ENCODE measurements around the gene CCDC85B. TPM values are rescaled to one million over a fixed set of nuclear protein-coding genes. Genes with fewer than 3 reads are reported as not detected.

Gene CCDC85B
- total RNA-seq, 1 experiment from 2014 or later, result 14.7 TPM

- Mint-ChIP-seq H3K27me3 (ENCODE audit: insufficient read depth, unreplicated experiment) (no peaks in the 10 kb centered on the region), H3K4me3 (ENCODE audit: unreplicated experiment) (peak within 1 kb of the TSS; percentile 90), H3K36me3 (ENCODE audit: insufficient read depth, unreplicated experiment) (peaks cover 19% of the 10 kb centered on the region), H3K9me3 (ENCODE audit: unreplicated experiment) (no peaks in the 10 kb centered on the region), H3K27ac (ENCODE audit: unreplicated experiment) (peak within 1 kb of the TSS; percentile 75), H3K4me1 (ENCODE audit: low read depth, unreplicated experiment) (no peaks in the 10 kb centered on the region)
- TF ChIP-seq, protein P1, sequence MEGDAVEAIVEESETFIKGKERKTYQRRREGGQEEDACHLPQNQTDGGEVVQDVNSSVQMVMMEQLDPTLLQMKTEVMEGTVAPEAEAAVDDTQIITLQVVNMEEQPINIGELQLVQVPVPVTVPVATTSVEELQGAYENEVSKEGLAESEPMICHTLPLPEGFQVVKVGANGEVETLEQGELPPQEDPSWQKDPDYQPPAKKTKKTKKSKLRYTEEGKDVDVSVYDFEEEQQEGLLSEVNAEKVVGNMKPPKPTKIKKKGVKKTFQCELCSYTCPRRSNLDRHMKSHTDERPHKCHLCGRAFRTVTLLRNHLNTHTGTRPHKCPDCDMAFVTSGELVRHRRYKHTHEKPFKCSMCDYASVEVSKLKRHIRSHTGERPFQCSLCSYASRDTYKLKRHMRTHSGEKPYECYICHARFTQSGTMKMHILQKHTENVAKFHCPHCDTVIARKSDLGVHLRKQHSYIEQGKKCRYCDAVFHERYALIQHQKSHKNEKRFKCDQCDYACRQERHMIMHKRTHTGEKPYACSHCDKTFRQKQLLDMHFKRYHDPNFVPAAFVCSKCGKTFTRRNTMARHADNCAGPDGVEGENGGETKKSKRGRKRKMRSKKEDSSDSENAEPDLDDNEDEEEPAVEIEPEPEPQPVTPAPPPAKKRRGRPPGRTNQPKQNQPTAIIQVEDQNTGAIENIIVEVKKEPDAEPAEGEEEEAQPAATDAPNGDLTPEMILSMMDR (IDR thresholded peaks at IDR 0.05; ENCODE audit: insufficient read depth in 1 of 2, low read depth in 1 of 2, low read length in 1 of 2, severe bottlenecking in 1 of 2, unreplicated experiment in 1 of 2), result peak in 1 of 2 experiments; percentile 1
- DNase-seq, result peak; percentile 99
- ChIA-PET CTCF (interaction anchor here (1.3 kb wide), 1 partner anchor 29 kb away, joined by 4 read pairs; the partner anchor contains the start of gene CCDC85B), POLR2A (no interaction called here)
- H3K4me3 ChIP-seq (ENCODE audit: low read depth, low read length), result peak within 1 kb of the TSS; percentile 95
- no TSS peak for BruUV-seq (replicated peaks)
- no peaks in the 10 kb centered on the region for H3K9me3 ChIP-seq
- intact Hi-C loops (cut with micrococcal nuclease; ENCODE audit: unreplicated experiment), result loop anchor here (2.0 to 5.0 kb wide), 2 partner anchors 28 to 43 kb away; partner anchors contain the start of genes CCDC85B and SART1
- H3K27me3 ChIP-seq (replicated peaks; ENCODE audit: control insufficient read depth, insufficient read depth, low read length), result no peaks in the 10 kb centered on the region
- no peaks in the 10 kb centered on the region; the same call in 1 of the 2 replicates for H3K36me3 ChIP-seq (ENCODE audit: control insufficient read depth, insufficient read depth, low read length)
- H3K4me1 ChIP-seq, result peaks cover 15% of the 10 kb centered on the region
These were observed 28.7 kb downstream of the CCDC85B start, which contains the start of gene DRAP1 for GRCh38 chr11:65919141-65919572. Gene DRAP1 (plus strand): TSS chr11:65919426. CDS start chr11:65919502, 76 bp downstream.

DNA sequence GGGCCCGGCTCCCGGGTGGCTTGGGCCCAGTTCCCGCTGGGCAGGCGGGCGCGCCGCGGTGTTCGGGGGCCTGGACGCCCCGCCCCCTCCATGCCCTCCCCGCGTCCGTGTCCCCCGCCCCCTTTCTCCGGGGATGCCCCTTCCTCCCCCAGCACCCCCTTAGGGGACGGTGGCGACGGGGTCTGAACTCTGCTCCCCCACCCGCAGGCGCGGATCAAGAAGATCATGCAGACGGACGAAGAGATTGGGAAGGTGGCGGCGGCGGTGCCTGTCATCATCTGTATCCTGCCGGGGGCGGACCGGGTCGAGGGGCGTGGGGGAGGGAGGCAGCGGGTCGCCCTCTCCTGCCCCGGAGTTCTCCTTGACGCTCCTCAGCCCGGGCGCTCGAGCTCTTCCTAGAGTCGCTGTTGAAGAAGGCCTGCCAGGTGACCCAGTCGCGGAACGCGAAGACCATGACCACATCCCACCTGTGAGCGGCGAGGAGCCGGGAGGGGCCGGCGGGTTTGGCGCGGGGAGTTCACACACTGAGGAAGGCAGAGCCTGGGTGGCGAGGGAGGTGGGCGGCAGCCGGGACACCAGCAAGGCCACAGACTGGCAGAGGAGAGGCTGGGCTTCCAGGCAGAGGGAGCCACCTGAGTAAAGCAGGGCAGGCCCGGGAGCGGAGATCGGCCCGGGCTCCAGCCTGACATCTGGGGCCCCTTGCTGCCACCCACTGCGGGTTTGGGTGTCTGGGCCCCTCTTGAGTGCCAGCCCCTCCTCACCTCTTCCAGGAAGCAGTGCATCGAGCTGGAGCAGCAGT lies 29.3 kb downstream of the CCDC85B start:
- H3K4me1 ChIP-seq, result peaks cover 15% of the 10 kb centered on the region
- no peaks in the 10 kb centered on the region for H3K9me3 ChIP-seq
- H3K27me3 ChIP-seq (replicated peaks; ENCODE audit: control insufficient read depth, insufficient read depth, low read length), result no peaks in the 10 kb centered on the region
- peak in 1 of 2 experiments; percentile 51 for DNase-seq
- Mint-ChIP-seq H3K27me3 (ENCODE audit: insufficient read depth, unreplicated experiment) (no peaks in the 10 kb centered on the region), H3K36me3 (ENCODE audit: insufficient read depth, unreplicated experiment) (peaks cover 19% of the 10 kb centered on the region), H3K4me3 (ENCODE audit: unreplicated experiment) (peak overlapping the region; percentile 90), H3K9me3 (ENCODE audit: unreplicated experiment) (no peaks in the 10 kb centered on the region), H3K27ac (ENCODE audit: unreplicated experiment) (peak overlapping the region; percentile 75), H3K4me1 (ENCODE audit: low read depth, unreplicated experiment) (no peaks in the 10 kb centered on the region)
- CTCF ChIA-PET, result interaction anchor here (1.3 kb wide), 1 partner anchor 29 kb away, joined by 4 read pairs; the partner anchor contains the start of gene CCDC85B
- no TSS peak for BruUV-seq (replicated peaks)
- H3K4me3 ChIP-seq (ENCODE audit: low read depth, low read length), result peak overlapping the region; percentile 95
- no peaks in the 10 kb centered on the region; the same call in 1 of the 2 replicates for H3K36me3 ChIP-seq (ENCODE audit: control insufficient read depth, insufficient read depth, low read length)
- TF ChIP-seq, protein P1 (IDR thresholded peaks at IDR 0.05; ENCODE audit: insufficient read depth in 1 of 2, low read depth in 1 of 2, low read length in 1 of 2, severe bottlenecking in 1 of 2, unreplicated experiment in 1 of 2), result no peak
- POLR2A ChIA-PET, result no interaction called here
- intact Hi-C loops (cut with micrococcal nuclease; ENCODE audit: unreplicated experiment), result loop anchor here (2.0 to 5.0 kb wide), 2 partner anchors 29 to 43 kb away; partner anchors contain the start of genes CCDC85B and SART1

DNA sequence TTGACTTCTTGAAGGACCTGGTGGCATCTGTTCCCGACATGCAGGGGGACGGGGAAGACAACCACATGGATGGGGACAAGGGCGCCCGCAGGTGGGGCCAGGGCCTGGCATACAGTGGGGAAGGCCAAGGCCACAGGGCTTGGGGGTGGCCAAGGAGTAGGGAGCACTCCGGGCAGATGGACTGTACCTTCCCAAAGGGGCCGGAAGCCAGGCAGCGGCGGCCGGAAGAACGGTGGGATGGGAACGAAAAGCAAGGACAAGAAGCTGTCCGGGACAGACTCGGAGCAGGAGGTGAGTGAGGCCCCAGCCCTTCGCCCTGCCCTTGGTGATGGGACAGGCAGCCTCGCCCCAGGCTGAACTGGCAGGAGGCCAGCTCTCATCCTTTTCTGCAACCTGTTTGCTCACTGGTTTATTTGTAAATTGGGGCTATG lies 29.9 kb downstream of the CCDC85B start:
- POLR2A ChIA-PET, result no interaction called here
- TF ChIP-seq, protein P1 (IDR thresholded peaks at IDR 0.05; ENCODE audit: insufficient read depth in 1 of 2, low read depth in 1 of 2, low read length in 1 of 2, severe bottlenecking in 1 of 2, unreplicated experiment in 1 of 2), result no peak
- peaks cover 15% of the 10 kb centered on the region for H3K4me1 ChIP-seq
- H3K27me3 ChIP-seq (replicated peaks; ENCODE audit: control insufficient read depth, insufficient read depth, low read length), result no peaks in the 10 kb centered on the region
- CTCF ChIA-PET, result interaction anchor here (0.7 to 1.3 kb wide), 2 partner anchors 30 to 90 kb away, joined by 4 read pairs; partner anchors contain the start of gene CCDC85B
- DNase-seq, result no peak
- BruUV-seq (replicated peaks), result no TSS peak
- no peaks in the 10 kb centered on the region for H3K4me1 Mint-ChIP-seq (ENCODE audit: low read depth, unreplicated experiment)
- H3K9me3 ChIP-seq, result no peaks in the 10 kb centered on the region
- H3K36me3 ChIP-seq (ENCODE audit: control insufficient read depth, insufficient read depth, low read length), result no peaks in the 10 kb centered on the region; the same call in 1 of the 2 replicates
- H3K4me3 Mint-ChIP-seq (ENCODE audit: unreplicated experiment), result peak overlapping the region; percentile 90
- no peaks in the 10 kb centered on the region for H3K27me3 Mint-ChIP-seq (ENCODE audit: insufficient read depth, unreplicated experiment)
- intact Hi-C loops (cut with micrococcal nuclease; ENCODE audit: unreplicated experiment), result no loop called here
- no peaks in the 10 kb centered on the region for H3K9me3 Mint-ChIP-seq (ENCODE audit: unreplicated experiment)
- H3K27ac Mint-ChIP-seq (ENCODE audit: unreplicated experiment), result no peak overlapping the region
- peak overlapping the region; percentile 95 for H3K4me3 ChIP-seq (ENCODE audit: low read depth, low read length)
- peaks cover 19% of the 10 kb centered on the region for H3K36me3 Mint-ChIP-seq (ENCODE audit: insufficient read depth, unreplicated experiment)

Measured in Caco-2 (cell line).